Esophagus muscularis mucosa (tissue), 4 donors: ENCODE data around the gene FAM107B.

ENCODE experiments used
- CTCF ChIP-seq, 3 experiments: fragments of 200-600 bp in 2 of 3; fragments of 450-650 bp in 1 of 3; sonication (generic) in 2 of 3; IDR thresholded peaks; one replicate each; pipeline ENCODE4 v1.5.1; 2017 to 2019; ENCODE audit warnings: antibody characterized with exemption in 3 of 3, mild to moderate bottlenecking in 2 of 3, moderate library complexity in 1 of 3
- EP300 ChIP-seq: sonication (generic); formaldehyde crosslinking; IDR thresholded peaks from one replicate; pipeline ENCODE4 v1.6.1; 2017; ENCODE audit warnings: antibody characterized with exemption
- POLR2A ChIP-seq: fragments of 450-650 bp; IDR thresholded peaks from one replicate; pipeline ENCODE4 v1.6.1; 2017; ENCODE audit warnings: antibody characterized with exemption, moderate library complexity, mild to moderate bottlenecking, low read depth
- POLR2AphosphoS5 ChIP-seq, 2 donors: sonication (generic); formaldehyde crosslinking; IDR thresholded peaks; one replicate each; pipeline ENCODE4 v1.6.1; 2017; ENCODE audit warnings: antibody characterized with exemption in 2 of 2

- TF ChIP-seq CTCF (IDR thresholded peaks at IDR 0.05): no peak
- TF ChIP-seq POLR2A: no peak
- TF ChIP-seq POLR2AphosphoS5 (IDR thresholded peaks at IDR 0.05): no peak
- TF ChIP-seq EP300: no peak
Measured at GRCh38 chr10:14740684-14741247, 33.9 kb downstream of the FAM107B start.
